T-helper 2 cell (primary cell): ENCODE data around the gene MAFF.

Source experiments
- DNase-seq, 5 experiments: peaks; one replicate each; pipeline versions ENCODE4 v3.0.0 to v3.0.0-alpha.2; 2012 to 2022

The MAFF gene

DNA sequence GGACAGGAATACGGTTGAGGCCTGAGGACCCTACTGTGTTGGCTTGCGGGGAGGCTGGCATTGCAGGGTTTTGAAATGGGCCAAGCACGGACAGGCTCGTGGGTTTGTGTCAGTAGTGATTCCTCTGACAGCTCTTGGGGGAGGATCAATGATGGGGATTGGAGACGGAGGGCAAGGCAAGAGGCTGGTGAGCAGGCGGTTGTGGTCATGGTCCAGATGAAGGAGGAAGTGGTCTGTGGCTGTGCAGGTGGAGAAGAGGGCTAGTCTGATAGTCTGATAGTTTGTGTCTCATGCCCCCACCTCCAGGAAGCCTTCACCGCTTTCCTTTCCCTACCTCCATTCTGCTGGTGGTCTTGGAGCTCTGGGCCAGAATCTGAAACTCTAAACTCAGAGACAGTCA, 3.0 kb downstream of the MAFF start:
- peak in 2 of 5 experiments; percentile 36 to 41 for DNase-seq

DNA sequence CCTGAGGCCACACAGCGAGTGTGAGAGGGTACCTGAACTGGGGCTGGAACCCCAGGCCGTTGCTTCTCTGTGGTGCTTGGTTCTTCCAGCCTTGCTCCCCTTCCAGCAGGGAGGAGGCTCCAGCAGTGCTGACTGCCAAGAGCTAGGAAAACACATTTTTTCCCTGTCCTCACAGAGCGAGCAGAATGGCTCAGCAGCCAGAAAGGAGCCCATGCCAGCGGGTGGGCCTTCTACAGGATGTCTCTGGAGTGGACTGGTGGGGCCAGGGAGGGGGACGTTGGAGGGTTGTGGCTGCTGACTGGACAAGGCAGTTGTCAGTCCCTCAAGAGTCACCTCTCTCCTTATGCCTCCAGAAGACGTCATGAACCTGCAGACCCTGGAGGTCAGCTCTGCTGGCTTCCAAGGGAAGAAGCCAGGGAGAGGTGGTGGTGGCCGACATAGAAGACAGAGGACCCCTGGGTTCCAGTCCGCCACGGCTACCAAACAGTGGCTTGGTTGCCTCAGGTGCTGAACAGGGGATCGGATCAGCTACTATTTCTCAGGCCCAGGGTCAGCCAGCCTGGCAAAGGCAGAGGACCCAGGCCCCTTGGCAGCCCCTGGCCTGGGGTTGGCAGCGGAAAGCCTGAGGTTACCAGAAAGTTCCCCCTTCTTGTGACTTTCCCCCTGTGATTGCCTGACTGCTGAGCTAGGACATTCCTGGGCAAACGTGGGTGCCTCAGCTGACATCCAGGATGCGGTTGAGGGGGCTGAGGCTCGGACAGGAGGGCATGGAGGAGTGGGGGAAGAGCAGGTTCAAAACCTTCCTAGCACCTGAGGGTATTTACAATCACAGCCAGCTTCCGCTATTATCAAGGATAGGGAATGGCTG, 3.7 kb downstream of the MAFF start:
- no peak for DNase-seq

DNA sequence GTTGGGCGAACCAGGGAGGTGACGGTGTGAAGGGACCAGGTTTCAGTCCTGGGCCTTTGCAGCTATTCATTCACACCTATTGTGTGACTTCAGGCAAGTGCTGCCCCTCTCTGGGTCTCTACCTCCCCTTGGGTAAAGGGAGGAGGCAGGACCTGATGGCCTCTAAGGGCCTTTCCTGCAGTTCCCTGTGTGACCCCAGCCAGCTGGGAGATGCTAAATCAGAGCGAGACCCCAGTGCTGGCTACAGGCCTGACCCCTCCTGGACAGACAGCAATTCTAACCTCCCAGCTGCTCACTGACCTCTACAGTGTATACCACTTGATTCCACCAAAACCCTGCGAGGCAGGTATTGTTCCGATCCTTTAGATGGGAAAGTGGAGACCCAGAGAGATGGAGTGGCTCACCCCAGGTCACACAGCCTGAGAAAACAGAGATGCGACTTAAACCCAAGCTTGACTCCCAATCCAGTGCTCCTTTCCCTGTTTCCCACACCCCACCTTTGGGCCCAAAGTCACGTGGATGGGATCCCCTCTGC, 6.2 kb downstream of the MAFF start:
- DNase-seq: no peak

DNA sequence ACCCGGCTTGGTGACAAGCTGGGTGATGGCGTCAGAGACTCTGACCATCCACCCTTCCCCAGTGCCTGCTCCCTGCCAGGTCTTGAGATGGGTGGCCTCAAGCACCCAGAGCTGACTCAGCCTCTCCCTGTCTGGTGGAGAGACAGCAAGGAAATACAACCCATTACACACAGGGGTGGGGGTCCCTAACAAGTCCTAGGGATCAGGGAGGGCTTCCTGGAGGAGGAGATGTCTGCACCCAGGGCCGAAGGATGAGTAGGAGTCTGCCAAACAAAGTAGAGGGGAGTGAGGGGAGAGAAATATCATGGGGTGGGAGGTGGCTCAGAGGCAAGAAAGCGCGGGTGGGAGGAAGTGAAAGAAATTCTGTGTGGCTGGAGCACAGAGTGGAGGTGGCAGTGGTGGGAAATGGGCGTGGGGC, 6.8 kb downstream of the MAFF start:
- no peak for DNase-seq

DNA sequence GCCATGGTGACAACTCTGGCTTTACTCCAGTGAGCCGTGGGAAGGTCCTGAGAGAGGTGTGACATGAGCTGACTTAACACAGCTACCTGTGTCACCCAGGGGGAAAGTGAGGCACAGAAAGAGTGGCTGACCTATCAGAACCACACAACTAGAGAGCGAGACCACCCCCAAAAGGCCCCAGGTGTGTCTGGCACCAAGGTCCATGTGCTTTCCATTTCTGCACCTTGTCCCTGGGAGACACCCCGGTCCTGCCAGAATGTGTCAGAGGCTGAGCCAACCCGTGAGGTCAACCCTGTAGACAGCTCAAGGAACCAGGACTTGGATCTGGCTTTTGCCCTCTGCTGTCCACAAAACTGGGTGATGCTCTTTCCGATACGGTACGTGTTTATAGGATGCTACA, 9.8 kb downstream of the MAFF start:
- DNase-seq: no peak

DNA sequence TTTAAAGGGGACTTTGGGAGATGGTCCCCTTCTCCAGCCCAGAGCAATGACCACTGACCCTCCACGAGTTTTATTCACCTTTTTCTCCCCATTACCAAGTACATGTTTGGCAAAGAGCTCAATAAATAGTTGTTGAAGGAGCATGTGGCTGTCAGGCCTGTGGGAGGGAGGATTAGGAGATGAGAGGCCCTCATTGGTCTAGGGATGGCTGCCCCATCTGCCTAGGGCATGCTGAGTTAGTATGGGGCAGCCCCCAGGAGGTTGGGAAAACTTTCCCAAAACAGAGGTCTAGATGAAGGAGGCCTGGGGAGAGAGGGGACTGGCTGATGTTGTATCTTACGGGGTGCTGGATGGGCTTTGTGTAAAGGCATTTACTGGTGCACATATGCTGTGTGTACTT, 10.6 kb downstream of the MAFF start:
- DNase-seq: no peak

DNA sequence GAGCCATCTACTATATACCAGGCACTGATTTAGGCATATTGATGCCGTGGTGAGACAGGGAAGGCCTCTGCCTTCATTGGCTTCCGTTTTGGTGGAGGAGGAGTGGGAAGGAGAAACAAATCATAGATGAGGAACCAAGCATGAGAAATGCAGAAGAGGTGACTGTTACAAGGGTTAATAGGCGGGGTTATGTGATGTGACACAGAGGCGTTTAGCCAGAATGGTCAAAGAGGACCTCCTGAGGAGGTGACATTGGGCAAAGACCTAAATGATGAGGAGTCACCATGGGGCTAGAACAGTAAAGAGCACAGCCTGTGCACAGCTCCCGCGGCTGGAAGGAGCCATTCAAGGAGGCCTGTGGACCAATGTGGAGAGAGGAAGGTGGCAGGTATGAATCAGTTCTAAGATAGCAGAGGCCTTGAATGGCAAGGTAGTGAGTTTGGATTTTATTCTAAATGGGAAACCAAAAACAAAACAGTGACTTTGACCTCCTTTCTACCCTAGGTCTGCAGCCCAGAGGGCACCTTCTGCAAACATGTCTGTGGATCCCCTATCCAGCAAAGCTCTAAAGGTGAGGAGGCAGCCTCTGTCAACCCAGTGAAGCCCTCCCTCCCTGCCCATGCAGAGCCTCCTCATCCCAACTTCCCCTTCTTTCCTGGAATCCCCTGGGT, 11.7 kb downstream of the MAFF start:
- no peak for DNase-seq

DNA sequence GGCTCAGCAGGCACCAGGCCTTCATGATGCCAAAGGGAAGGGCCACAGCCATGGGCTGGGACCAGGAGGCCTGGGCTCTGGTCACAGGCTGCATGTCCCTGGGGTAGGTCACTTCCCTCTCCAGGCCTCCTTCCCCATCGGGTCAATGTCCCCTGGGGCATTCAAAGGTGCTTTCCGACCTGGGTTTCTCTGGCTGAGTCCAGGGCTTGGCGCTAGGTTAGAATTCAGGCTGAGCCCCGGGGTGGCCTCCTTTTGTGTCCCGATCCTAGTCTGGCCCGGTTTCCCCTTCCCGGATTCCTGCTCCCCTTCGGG, 12.2 kb downstream of the MAFF start:
- no peak for DNase-seq

DNA sequence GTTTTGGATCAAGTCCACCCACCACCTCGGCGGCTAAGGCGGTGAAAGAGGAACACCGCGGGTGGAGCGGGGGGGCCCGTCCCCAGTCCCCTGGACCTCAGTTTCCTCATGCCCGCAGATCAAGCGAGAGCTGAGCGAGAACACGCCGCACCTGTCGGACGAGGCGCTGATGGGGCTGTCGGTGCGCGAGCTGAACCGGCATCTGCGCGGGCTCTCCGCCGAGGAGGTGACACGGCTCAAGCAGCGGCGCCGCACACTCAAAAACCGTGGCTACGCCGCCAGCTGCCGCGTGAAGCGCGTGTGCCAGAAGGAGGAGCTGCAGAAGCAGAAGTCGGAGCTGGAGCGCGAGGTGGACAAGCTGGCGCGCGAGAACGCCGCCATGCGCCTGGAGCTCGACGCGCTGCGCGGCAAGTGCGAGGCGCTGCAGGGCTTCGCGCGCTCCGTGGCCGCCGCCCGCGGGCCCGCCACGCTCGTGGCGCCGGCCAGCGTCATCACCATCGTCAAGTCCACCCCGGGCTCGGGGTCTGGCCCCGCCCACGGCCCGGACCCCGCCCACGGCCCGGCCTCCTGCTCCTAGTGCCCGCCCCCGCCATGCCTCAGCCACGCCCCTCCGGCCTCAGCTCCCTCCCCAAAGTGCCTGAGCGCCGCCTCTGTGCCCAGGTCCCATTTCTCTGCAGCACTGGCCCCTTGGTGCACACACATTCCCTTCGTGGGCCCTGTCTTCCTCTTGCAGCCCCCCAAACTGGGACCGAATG, 12.7 kb downstream of the MAFF start:
- DNase-seq: peak; percentile 35 to 77 (median 69)

DNA sequence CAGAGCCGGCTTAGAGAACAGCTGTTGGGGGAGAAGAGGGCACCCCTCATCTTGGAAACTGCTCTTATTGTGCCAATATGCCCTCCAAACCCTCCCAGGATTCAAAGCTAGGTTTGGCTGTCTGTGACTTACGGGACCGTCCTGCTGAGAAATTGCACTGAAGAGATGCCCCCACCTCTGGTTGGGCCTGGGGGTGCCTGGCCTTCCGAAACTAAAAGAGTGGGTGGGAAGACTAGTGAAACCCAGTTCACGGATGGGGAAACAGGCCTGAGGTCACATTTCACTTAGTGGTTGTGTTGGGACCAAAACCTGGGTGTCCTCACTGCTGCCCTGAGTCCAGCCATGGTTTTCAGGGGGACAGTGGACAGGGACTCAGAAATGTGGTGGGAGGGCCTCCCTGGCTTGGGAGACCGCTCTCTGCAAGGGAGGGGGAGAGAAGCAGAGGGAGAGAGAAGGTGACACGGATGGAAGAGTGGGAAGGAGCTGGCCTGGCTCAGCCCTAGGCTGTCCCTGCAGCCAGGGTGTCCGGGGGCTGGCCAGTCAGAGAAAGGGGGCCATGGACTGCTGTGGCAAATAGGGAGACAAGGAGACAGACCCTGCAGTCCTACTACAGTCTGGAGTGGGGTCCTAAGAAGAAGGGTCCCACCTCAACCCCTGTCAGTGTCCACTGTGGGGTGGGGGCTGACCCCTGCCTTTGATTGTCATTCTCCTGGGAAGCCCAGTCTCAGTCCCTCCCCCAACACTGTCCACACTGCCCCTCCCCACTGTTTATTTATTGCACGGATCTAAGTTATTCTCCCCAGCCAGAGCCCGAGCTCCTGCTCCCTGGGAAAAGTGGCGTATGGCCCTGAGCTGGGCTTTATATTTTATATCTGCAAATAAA, 13.6 kb downstream of the MAFF start:
- no peak for DNase-seq

DNA sequence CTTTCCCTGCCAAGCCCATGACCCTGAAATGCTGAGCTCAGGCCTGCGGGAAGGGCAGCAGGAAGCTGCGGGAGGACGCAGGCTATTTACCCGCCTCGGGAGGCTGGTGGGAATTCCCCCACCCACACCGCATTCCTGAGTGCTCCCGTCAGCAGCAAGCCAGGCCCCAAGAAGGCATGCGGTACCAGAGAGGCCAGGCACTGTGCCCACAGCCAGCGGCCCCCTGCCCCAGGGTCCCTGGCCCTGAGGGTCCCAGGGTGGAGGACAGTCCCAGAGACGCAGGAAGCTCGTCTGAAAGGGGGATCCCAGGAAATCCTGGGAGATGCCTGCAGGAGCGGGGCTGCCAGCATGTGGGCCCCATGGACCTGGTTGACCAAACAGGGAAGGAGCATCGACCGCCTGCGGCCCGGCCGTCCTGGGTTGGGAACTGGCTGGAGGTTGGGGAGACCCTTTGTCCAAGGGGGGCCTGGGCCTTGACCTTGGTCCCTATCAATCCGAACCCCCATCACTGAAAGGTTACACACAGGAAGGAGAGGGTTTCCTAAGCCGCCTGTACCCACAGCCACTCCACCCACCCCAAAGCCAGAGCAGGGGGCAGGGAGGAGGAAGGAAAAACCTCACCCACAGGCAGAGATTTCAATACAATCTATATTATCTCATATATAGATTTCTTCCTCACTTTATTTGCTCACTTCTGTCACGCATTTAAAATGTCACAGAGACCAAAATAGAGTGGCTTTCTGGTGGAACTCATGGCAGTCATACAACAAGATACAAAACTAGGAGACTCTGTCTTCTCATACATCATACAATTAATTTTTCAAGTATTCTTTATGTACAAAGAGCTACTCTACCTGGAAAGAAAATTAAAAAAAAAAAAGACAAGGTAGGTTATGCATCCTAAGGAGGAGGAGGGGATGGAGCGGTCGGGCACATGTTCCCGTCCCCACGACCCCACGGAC, 17.1 kb downstream of the MAFF start:
- peak in 4 of 5 experiments; percentile 32 to 62 (median 49) for DNase-seq

DNA sequence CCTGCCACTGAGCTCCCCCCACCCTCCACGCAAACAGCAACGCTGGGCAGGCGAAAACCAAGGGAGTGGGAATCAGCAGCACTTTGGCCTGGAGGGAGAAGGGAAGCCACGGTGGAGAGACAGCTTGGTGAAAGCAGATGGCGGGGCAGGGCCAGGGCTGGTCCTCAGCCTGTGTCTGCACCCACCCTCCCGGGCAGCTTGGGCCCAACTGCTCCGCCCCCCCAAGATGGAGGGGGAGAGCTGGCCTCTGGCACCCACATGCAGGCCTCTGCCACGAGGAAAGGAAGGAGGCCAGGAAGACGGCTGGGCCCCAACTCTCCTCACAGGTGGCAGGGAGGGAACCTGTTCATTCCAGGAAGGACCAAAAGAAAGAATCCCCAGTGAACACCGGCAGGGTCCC, 17.8 kb downstream of the MAFF start:
- no peak for DNase-seq

DNA sequence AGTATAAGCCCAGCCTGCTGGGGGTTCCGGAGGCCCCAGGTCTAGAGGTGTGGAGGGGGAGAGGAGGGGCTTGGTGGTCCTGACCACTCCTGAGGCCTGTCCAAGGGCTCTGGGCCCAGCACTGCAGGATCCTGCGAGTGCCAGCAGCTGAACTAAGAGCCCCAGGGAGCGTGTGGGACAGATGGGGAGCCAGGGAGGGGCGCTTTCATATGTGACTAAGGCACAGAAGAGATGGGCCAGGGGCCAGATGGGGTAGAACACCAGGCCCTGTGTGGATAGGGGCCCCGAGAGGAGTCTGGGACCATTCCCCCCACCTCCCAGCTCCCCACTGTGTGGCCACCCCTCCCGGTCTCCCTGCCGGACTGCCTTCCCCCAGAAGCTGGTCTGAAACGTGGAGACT, 18.4 kb downstream of the MAFF start:
- DNase-seq: no peak

DNA sequence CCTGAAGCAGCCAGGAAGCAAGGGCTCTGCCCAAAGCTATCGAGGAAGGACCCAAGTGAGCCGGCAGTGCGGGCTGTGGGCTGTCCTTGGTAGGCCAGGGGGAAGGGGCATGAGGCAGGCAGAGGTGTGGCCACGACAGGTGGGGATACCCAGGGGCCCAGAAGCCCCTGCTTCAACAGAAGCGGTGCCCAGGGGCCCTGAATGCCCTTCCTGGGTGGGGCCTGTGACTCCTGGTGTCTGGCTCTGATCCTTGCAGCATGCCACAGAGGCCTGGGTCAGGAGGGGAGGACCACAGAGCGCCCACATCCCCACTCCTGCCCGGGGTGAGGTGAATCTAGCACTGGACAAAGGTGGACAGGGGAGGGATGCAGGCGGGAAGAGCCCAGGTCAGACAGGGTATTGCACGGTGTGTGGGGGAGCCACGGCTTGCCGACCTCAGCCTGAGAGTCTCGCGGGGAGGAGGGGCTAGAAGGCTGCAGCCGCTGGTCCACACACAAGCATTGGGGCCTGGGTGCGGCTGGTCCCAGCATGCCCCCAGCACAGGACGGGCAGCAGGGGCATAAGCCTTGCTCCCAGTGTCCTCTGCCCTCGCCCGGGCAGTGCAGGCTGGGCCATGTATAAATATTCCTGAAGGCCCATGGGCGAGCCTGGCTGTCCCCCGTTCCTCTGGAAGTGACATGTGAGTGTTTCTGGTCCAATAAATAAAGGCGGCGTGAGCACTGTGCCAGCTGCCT, 19.0 kb downstream of the MAFF start:
- no peak for DNase-seq

DNA sequence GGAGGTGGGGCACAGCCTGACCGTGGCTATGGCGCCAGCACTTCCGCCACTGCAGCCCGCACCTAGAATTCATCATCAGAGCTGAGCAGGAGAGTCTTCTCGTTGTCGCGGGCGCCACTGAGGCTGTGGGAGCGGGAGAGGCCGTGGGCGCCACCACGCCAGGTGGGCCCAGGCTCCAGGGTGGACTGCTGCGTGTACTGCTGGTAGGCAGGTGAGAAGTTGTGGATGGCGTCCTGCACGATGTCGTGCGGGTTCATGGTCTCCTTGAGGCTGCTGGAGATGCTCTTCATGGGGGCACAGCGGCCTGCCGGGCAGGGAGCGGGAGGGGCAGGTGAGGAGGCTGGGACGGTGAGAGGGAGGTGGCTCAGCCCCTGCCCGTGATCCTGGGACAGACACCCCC, 19.6 kb downstream of the MAFF start:
- no peak for DNase-seq

DNA sequence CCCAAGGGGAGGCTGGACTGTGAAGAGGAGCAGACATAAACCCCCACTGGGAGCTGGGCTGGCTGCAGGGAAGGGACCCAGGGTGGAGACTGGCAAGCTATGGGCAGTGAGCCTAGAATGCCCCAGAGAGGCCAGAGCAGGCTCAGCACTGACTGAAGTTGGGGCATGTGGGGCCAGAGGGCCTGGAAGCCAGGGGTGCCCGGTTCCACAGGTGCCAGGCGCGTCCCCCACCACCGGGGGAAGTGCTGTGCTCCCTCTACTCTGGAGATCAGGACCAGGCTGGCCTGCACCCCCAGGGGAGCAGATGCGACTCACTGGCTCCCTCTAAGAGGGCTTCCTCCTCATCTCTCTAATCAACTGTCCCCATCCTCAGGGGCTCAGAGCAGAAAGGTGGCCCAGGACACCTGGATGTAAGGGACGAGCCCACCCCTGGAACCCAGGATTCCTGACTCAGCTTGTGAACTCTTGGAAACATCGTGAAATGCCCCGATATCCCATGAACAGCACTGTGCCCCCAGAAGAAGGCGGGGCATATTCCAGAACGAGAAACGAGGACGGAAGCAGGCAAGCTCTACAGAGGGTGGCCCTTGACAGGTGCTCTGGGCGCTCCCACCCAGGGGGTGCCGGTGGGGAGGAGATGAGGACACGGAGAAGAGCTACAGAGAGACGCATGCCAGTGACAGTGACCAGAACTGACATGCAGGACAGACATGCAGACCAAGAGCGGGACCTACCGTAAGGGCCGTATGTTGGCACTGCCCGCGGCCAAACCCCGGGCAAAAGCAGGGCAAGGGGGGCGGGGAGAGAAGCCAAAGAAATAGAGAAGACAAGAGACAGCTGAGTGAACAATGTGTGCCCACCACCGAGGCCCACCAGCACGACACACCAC, 20.4 kb downstream of the MAFF start:
- no peak for DNase-seq

DNA sequence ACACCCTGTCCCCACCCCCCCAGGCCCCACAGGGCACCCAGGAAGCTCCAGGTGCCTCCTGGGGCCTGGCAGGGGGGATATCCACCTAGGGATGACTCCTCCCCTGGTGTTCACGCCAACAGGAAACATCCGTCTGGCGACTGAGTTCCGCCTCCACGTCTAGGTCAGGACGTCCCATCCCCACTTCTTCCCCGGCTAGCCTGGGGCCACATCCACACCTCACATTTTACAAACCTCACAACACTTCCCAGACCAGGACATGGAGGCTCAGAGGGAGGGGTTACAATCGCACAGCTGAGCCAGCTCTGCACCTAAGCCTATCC, 21.0 kb downstream of the MAFF start:
- no peak for DNase-seq

DNA sequence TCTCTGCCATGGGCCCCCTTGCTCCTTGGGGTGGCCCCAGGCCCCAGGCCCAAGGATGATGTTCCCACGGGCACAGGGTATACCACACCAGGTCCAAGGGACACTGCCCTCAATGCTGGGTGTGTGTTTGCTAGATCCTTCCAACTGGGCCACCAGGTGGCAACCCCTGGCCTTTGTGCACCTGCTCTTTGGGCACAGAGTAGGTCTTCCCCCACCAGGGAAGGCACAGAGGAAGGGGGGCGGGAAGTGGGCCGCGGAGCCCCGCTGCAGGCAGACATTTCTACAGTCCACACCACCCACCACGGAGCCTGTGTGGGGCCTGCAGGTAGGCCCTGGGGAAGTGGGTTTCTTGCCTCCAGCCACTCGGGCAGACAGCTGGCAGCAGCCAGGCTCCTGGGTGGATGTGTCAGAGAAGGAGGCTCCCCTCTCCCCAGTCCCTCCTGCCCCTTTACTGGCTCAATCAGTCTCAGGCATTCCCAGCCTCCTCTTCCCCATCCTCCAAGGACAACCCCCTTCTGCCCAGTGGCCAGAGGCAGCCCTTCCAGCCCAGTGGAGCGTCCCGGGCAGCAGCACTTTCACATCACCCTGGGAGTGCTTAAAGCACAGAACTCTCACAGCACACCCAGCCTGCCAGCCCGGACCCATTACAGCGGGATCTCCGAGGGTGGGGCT, 21.6 kb downstream of the MAFF start:
- DNase-seq: no peak
